Measurements from ENCODE around the gene ADD1. TPM values are rescaled to one million over a fixed set of nuclear protein-coding genes. Genes with fewer than 3 reads are reported as not detected.
"Not testable (repeated sequence)": the region's sequence is repeated elsewhere in the genome, so short reads cannot be mapped to it uniquely, and the experiment has no call there.

The ADD1 gene
- total and polyA plus RNA-seq, 11 donors = 179 to 275 (median 215) TPM

DNA sequence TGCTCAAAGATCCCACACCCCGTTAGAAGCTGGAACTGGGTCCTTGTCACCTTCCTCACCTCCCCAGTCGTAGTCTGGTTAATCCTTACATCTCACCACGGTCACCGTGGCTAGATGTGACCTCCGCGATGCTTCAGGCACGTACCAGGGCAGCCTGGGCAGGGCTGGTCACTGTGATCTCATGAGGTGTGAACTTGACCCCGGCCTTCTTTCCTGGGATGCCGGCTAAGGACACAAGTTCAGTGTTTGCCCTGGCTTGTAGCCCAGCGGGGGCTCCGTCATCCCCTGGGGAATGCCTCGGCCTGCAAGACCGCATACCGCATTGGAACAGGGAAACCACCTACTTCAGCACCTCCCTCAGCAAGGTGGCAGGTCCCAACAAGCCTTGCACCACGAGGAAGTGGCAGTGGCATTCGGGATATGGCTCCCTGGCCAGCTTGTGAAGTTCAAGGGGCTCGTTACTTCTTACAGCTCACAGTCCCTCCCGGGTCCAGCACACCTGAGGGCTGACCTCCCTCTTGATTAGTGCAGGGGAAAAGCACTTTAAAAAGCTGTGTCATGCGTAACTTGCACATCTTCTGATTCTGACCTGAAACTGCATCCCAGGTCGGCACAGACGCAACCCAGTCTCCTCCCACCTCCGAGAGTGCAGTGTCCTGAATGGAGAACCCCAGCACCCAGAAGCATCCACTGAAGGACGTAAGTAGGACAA, 93.7 kb downstream of the ADD1 start:
- peak in 1 of 5 donors; percentile 62 for DNase-seq
- H3K4me3 ChIP-seq = no peak overlapping the region
- peaks cover under 1 to 42% (median 29%) of the 10 kb centered on the region in 12 donors for H3K4me1 ChIP-seq
- no peaks in the 10 kb centered on the region for H3K27me3 ChIP-seq
- no peak for TF ChIP-seq POLR2A (IDR thresholded peaks at IDR 0.05)
- TF ChIP-seq, protein P1, sequence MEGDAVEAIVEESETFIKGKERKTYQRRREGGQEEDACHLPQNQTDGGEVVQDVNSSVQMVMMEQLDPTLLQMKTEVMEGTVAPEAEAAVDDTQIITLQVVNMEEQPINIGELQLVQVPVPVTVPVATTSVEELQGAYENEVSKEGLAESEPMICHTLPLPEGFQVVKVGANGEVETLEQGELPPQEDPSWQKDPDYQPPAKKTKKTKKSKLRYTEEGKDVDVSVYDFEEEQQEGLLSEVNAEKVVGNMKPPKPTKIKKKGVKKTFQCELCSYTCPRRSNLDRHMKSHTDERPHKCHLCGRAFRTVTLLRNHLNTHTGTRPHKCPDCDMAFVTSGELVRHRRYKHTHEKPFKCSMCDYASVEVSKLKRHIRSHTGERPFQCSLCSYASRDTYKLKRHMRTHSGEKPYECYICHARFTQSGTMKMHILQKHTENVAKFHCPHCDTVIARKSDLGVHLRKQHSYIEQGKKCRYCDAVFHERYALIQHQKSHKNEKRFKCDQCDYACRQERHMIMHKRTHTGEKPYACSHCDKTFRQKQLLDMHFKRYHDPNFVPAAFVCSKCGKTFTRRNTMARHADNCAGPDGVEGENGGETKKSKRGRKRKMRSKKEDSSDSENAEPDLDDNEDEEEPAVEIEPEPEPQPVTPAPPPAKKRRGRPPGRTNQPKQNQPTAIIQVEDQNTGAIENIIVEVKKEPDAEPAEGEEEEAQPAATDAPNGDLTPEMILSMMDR (IDR thresholded peaks at IDR 0.05) = no peak
- H3K36me3 ChIP-seq = peaks cover 0 to 58% (median 52%) of the 10 kb centered on the region in 9 donors
- no peaks in the 10 kb centered on the region for H3K9me3 ChIP-seq
- intact Hi-C loops (cut with DNase I) = loop anchor here in 5 of 10 donors (5.0 to 10.0 kb wide), 4 partner anchors 93 to 175 kb away; partner anchors contain the start of gene ADD1 (in 2 of the 5)
- no peak overlapping the region for H3K27ac ChIP-seq
- no peak for ATAC-seq
- WGBS, 4 donors = 66 to 76% (median 72%) methylated on average over 21 to 23 of the region's 23 CpGs

DNA sequence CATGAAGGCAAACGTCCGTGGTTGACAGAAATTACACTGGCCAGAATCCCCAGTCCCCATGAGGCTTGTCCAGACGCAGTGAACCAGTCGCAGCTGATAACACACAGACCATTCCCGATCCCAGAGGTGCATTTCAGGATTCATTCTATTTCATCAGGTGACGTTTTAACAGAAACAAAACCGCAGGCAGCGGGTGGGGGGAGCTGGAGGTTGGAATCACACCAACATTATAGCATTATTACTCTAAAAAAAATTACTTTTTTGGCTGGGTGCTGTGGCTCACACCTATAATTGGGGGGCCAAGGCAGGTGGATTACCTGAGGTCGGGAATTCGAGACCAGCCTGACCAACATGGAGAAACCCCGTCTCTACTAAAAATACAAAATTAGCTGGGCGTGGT, 94.3 kb downstream of the ADD1 start:
- H3K4me1 ChIP-seq = peaks cover 0 to 35% (median 23%) of the 10 kb centered on the region in 12 donors
- DNase-seq (peak in 1 of 5 donors; percentile 21), ATAC-seq (no peak)
- no peaks in the 10 kb centered on the region for H3K27me3 ChIP-seq
- H3K4me3 ChIP-seq = no peak overlapping the region
- H3K36me3 ChIP-seq = peaks cover 1 to 64% (median 59%) of the 10 kb centered on the region in 9 donors
- no peak overlapping the region for H3K27ac ChIP-seq
- WGBS, 4 donors = 73 to 86% (median 83%) methylated on average over 12 of the region's 12 CpGs
- intact Hi-C loops (cut with DNase I) = loop anchor here in 5 of 10 donors (5.0 to 10.0 kb wide), 4 partner anchors 93 to 176 kb away; partner anchors contain the start of gene ADD1 (in 2 of the 5)
- H3K9me3 ChIP-seq = no peaks in the 10 kb centered on the region
- no peak for TF ChIP-seq POLR2A (IDR thresholded peaks at IDR 0.05)
- TF ChIP-seq, protein P1 (IDR thresholded peaks at IDR 0.05) = no peak

DNA sequence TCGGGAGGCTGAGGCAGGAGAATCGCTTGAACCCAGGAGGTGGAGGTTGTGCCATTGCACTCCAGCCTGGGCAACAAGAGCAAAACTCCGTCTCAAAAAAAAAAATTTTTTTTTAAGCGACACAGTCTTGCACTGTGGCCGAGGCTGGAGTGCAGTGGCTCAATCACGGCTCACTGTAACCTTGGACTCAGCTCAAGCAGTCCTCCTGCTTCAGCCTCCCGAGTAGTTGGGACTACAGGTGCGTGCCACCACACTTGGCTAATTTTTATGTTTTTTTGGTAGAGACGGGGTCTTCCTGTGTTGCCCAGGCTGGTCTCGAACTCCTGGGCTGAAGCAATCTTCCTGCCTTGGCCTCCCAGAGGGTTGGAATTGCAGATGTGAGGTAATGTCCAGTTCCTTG, 94.8 kb downstream of the ADD1 start:
- H3K36me3 ChIP-seq = peaks cover 2 to 69% (median 63%) of the 10 kb centered on the region in 9 donors
- H3K4me1 ChIP-seq = peaks cover 0 to 31% (median 19%) of the 10 kb centered on the region in 12 donors
- not testable (repeated sequence) for H3K9me3 ChIP-seq, H3K4me3 ChIP-seq, H3K27me3 ChIP-seq, H3K27ac ChIP-seq, ATAC-seq
- WGBS, 4 donors = 94 to 97% (median 95%) methylated on average over 10 of the region's 10 CpGs
- peak in 1 of 5 donors; percentile 11 for DNase-seq
- intact Hi-C loops (cut with DNase I) = loop anchor here in 5 of 10 donors (5.0 to 10.0 kb wide), 4 partner anchors 94 to 176 kb away; partner anchors contain the start of gene ADD1 (in 2 of the 5)

DNA sequence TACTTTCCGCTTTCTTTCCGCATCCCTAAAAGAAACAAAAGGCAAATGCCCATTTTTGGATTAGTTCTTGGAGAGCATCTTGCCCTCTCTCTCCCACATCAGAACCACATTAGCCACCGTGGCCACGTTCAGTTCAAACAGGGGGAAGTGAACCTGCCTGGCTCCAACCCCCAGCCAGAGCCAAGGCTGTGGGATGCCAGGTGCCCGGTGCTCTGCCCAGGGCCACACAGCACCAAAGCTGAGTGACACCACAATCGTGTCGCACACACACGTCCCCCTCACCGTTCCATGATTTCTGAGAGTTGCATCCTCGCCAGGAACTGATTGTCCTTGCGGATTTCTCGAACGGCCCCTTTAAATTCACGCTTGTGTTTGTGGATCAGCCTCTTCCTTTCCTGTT, 95.3 kb downstream of the ADD1 start:
- Histone ChIP-seq H3K36me3 (peaks cover 2 to 74% (median 68%) of the 10 kb centered on the region in 9 donors), H3K27ac (no peak overlapping the region), H3K27me3 (no peaks in the 10 kb centered on the region), H3K4me3 (no peak overlapping the region), H3K9me3 (no peaks in the 10 kb centered on the region), H3K4me1 (peaks cover 0 to 26% (median 14%) of the 10 kb centered on the region in 12 donors)
- WGBS, 4 donors = 87 to 91% (median 90%) methylated on average over 14 of the region's 14 CpGs
- DNase-seq (peak in 1 of 5 donors; percentile 33), ATAC-seq (no peak)
- intact Hi-C loops (cut with DNase I) = loop anchor here in 5 of 10 donors (5.0 to 10.0 kb wide), 4 partner anchors 94 to 177 kb away; partner anchors contain the start of gene ADD1 (in 2 of the 5)
- no peak for TF ChIP-seq POLR2A (IDR thresholded peaks at IDR 0.05)
- TF ChIP-seq, protein P1 (IDR thresholded peaks at IDR 0.05) = no peak

Measured in heart left ventricle (tissue), 16 donors.